GM12878 (cell line): ENCODE data around the gene TESK1. TPM values are rescaled to one million over a fixed set of nuclear protein-coding genes. Genes with fewer than 3 reads are reported as not detected.

Source experiments
- ATAC-seq: fragments of 200-7000 bp; cut with Tn5 transposase; 3 replicates; pipeline ENCODE4 v1.9.1; 2020; ENCODE audit warnings: mild to moderate bottlenecking, moderate library complexity
- BruUV-seq: library from RNA; stranded (reverse); fragments of 400-500 nt; replicated peaks from 2 replicates; lab custom pipeline; 2021; lab: Mats Ljungman, UMichigan
- CTCF ChIA-PET: fragments of 300-600 bp; sonication (Branson Sonifier 250); formaldehyde crosslinking; extraction: SDS; loops from one replicate; lab custom pipeline; 2021; ENCODE audit warnings: inconsistent platforms; lab: Yijun Ruan, JAX
- POLR2A ChIA-PET: fragments of 350-600 bp; formaldehyde crosslinking; extraction: SDS; loops from one replicate; lab custom pipeline; 2021; ENCODE audit warnings: inconsistent platforms; lab: Charles Lee
- RAD21 ChIA-PET: fragments of 300-600 bp; sonication (Branson Sonifier 250); formaldehyde crosslinking; loops from one replicate; lab custom pipeline; 2023; ENCODE audit warnings: antibody characterized with exemption; ENCODE audit not compliant: unreplicated experiment; lab: Charles Lee
- SMC1A ChIA-PET: fragments of 300-600 bp; sonication (Branson Sonifier 250); formaldehyde crosslinking; loops from one replicate; lab custom pipeline; 2023; ENCODE audit not compliant: unreplicated experiment, uncharacterized antibody; lab: Charles Lee
- DNase-seq: peaks from one replicate; pipeline ENCODE4 v3.0.0-alpha.2; 2011; ENCODE audit warnings: low read depth, low spot score
- FAIRE-seq: peaks from 3 replicates; lab custom pipeline; 2011; peaks lifted over from hg19 to GRCh38; lab: Jason Lieb, UNC
- H2AFZ ChIP-seq: 2 replicates; pipeline ENCODE4 v1.6.0; 2011; ENCODE audit warnings: low read depth, low read length, control low read depth; ENCODE audit not compliant: control insufficient read depth
- H3K27ac ChIP-seq: 2 replicates; pipeline ENCODE4 v1.5.1; 2011; ENCODE audit warnings: control low read depth; ENCODE audit not compliant: control insufficient read depth, insufficient read depth
- H3K27me3 ChIP-seq, 2 experiments: replicated peaks in 1 of 2; 2 replicates each; pipeline versions ENCODE4 v1.6.0 to v1.6.1; 2011; ENCODE audit warnings: low read length in 1 of 2; ENCODE audit not compliant: control insufficient read depth in 2 of 2, insufficient read depth in 2 of 2
- H3K36me3 ChIP-seq, 2 experiments: 2 replicates each; pipeline ENCODE4 v1.5.1; 2011; ENCODE audit warnings: low read length in 1 of 2; ENCODE audit not compliant: control insufficient read depth in 2 of 2, insufficient read depth in 2 of 2
- H3K4me1 ChIP-seq: 2 replicates; pipeline ENCODE4 v1.6.1; 2011; ENCODE audit warnings: mild to moderate bottlenecking, low read length, moderate library complexity, mixed read lengths; ENCODE audit not compliant: control insufficient read depth, insufficient read depth
- H3K4me2 ChIP-seq: 2 replicates; pipeline ENCODE4 v1.6.0; 2011; ENCODE audit warnings: control low read depth; ENCODE audit not compliant: control insufficient read depth, insufficient read depth
- H3K4me3 ChIP-seq: fragments of 200-600 bp; sonication (generic); 2 replicates; pipeline ENCODE4 v1.5.1; 2016
- H3K79me2 ChIP-seq: 2 replicates; pipeline ENCODE4 v1.6.0; 2011; ENCODE audit warnings: low read length; ENCODE audit not compliant: control insufficient read depth, insufficient read depth
- H3K9ac ChIP-seq: 2 replicates; pipeline ENCODE4 v1.8.0; 2011; ENCODE audit warnings: low read length, control low read depth, mixed read lengths; ENCODE audit not compliant: control insufficient read depth, insufficient read depth
- H3K9me3 ChIP-seq: replicated peaks from 3 replicates; pipeline ENCODE4 v1.5.1; 2011; ENCODE audit warnings: mild to moderate bottlenecking, low read length; ENCODE audit not compliant: control insufficient read depth, insufficient read depth
- H4K20me1 ChIP-seq: 2 replicates; pipeline ENCODE4 v1.6.0; 2011; ENCODE audit not compliant: control insufficient read depth, insufficient read depth
- ATF7 ChIP-seq: fragments of 450-650 bp; IDR thresholded peaks from 2 replicates; pipeline ENCODE4 v1.6.1; 2016; ENCODE audit warnings: low read depth, mild to moderate bottlenecking
- CEBPB ChIP-seq, 2 experiments: fragments of 150-350 bp in 1 of 2; IDR thresholded peaks; 2 replicates each; pipeline ENCODE4 v1.6.1; 2012 to 2014; ENCODE audit warnings: low read depth in 2 of 2, low read length in 2 of 2, borderline replicate concordance in 1 of 2, inconsistent platforms in 1 of 2
- CREB1 ChIP-seq: IDR thresholded peaks from 2 replicates; pipeline ENCODE4 v1.6.1; 2012; ENCODE audit warnings: low read depth, mild to moderate bottlenecking, inconsistent platforms
- CREM ChIP-seq: IDR thresholded peaks from 2 replicates; pipeline ENCODE4 v1.6.1; 2014; ENCODE audit warnings: antibody characterized with exemption, low read depth
- EED ChIP-seq: sonication (generic); IDR thresholded peaks from 2 replicates; pipeline ENCODE4 v1.6.1; 2016; ENCODE audit warnings: antibody characterized with exemption, low read depth
- ELK1 ChIP-seq: IDR thresholded peaks from 2 replicates; pipeline ENCODE4 v1.6.1; 2012; ENCODE audit warnings: low read depth, low read length, improper control_type of control experiment
- GABPA ChIP-seq: IDR thresholded peaks from 2 replicates; pipeline ENCODE4 v1.6.1; 2014; ENCODE audit warnings: antibody characterized with exemption, low read depth, mild to moderate bottlenecking, inconsistent platforms
- KLF5 ChIP-seq: fragments of 450-650 bp; IDR thresholded peaks from 2 replicates; pipeline ENCODE4 v1.6.1; 2014; ENCODE audit warnings: mild to moderate bottlenecking; ENCODE audit not compliant: partially characterized antibody
- PKNOX1 ChIP-seq: fragments of 450-650 bp; IDR thresholded peaks from 2 replicates; pipeline ENCODE4 v1.6.1; 2016; ENCODE audit warnings: mild to moderate bottlenecking
- RUNX3 ChIP-seq: IDR thresholded peaks from 2 replicates; pipeline ENCODE4 v1.6.1; 2012; ENCODE audit warnings: low read length, inconsistent platforms
- ZBED1 ChIP-seq: IDR thresholded peaks from 2 replicates; pipeline ENCODE4 v1.6.1; 2016; ENCODE audit warnings: borderline replicate concordance
- WGBS: methylation state at CpG from one replicate; pipeline ENCODE4 v1.1.6; 2016; ENCODE audit warnings: low lambda C conversion rate; ENCODE audit not compliant: insufficient replicate concordance, insufficient coverage; ENCODE audit errors: missing lambda C conversion rate; 5-methylcytosine and 5-hydroxymethylcytosine counted together
- in situ Hi-C: fragments of 300-500 bp; cut with MboI; formaldehyde crosslinking; loops from 9 replicates; pipeline ENCODE4 v1.14.3; 2018; ENCODE audit warnings: mixed read lengths
- intact Hi-C: fragments of 100-400 bp; cut with micrococcal nuclease; formaldehyde crosslinking; loops from one replicate; pipeline ENCODE4 v1.14.2; 2022; ENCODE audit not compliant: unreplicated experiment
- polyA plus RNA-seq, 11 experiments: library from polyadenylated mRNA; depleted of rRNA in 4 of 11; unstranded in 6 of 11; stranded (reverse) in 5 of 11; fragments of >200 nt; fragmentation: Nextera tagmentation in 4 of 11; fragmentation: Illumina TruSeq in 1 of 11; extraction: Ambion mirVana in 4 of 11; extraction: Trizol in 1 of 11; gene quantifications; 1 replicate in 1 of 11; 2 replicates in 10 of 11; pipeline versions ENCODE4 v1.2.1 to v1.2.3, GENCODE V29; 2011 to 2016; ENCODE audit warnings: inconsistent platforms in 2 of 11, missing spikeins in 2 of 11, low read depth in 1 of 11
- total RNA-seq, 4 experiments: library from RNA; depleted of rRNA in 3 of 4; stranded (reverse); fragments of >200 nt in 3 of 4; fragmentation: Illumina TruSeq in 1 of 4; extraction: Trizol in 1 of 4; gene quantifications; 2 replicates each; pipeline versions ENCODE4 v1.2.1 to v1.2.3, GENCODE V29; 2013 to 2021

Gene TESK1
- total and polyA plus RNA-seq, 10 of the 15 experiments (the other 5 are each of a cell fraction or from before 2014, with no cell fraction given) = 0.16 to 19.5 (median 7.9) TPM; not detected in 1

DNA sequence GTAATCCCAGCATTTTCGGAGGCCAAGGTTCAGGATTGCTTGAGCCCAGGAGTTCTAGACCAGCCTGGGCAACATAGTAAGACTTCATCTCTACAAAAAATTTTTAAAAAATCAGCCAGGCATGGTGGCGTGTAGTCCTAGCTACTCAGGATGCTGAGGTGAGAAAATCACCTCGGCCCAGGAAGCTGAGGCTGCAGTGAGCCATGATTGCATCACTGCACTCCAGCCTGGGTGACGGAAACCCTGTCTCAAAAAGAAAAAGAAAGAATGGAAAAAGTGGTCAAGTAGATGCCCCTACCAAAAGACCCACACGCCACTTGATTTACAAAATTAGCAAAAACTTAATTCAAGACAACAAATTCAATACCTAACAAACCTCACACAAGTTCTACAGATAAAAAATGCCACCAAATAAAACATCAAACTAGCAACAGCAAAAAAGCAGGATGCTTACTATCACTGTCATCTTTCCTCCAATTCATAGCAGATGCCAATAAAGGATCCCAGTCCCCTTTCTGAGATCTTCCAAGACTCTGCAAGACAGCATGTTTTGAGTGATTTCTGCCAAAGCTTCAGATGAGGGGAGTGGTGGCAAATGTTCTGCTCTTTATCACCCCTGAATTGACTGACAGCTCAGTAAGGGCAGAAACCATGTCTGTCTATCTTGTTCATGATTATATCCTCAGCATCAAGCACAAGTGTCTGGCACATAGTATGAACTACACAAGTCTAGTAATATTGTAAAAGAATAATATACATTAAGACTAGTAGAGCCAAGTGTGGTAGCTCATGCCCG is 34.2 kb upstream of the TESK1 start:
- H3K36me3 ChIP-seq = no peaks in the 10 kb centered on the region
- DNase-seq (peak; percentile 9), ATAC-seq (peak; percentile 68)

More for the DNA sequence above, 34.2 kb upstream of the TESK1 start:
- no peaks in the 10 kb centered on the region for H3K9me3 ChIP-seq
- peak in 1 of 2 experiments; percentile 53; a peak in 1 of 4 replicates for TF ChIP-seq CEBPB (IDR thresholded peaks at IDR 0.05; ENCODE audit: borderline replicate concordance in 1 of 2, low read depth in 2 of 2, low read length in 2 of 2)
- 0 out of 2 replicates have a peak, but pooled peaks have one; percentile 10 for TF ChIP-seq GABPA
- TF ChIP-seq KLF5 = no peak
- TF ChIP-seq CREM = peak; percentile 32; the same call in 1 of the 2 replicates
- peak; percentile 48; the same call in 1 of the 2 replicates for TF ChIP-seq EED
- TF ChIP-seq ELK1 = no peak
- peak; percentile 55; the same call in 1 of the 2 replicates for TF ChIP-seq PKNOX1
- no peak for TF ChIP-seq ZBED1
- TF ChIP-seq CREB1 = peak; percentile 57
- TF ChIP-seq ATF7 = no peak
- TF ChIP-seq RUNX3 = peak; percentile 60; the same call in 1 of the 2 replicates
- TF ChIP-seq, all 136 proteins: peak for 7
- peak overlapping the region; percentile 94; the same call in 1 of the 2 replicates for H3K4me2 ChIP-seq
- no peaks in the 10 kb centered on the region for H4K20me1 ChIP-seq
- ChIA-PET RAD21 (interaction anchor here (0.7 kb wide), 1 partner anchor 1270 kb away, joined by 6 read pairs; no protein-coding TSS in a partner anchor), CTCF (interaction anchor here (1.0 to 1.3 kb wide), 2 partner anchors 29 to 311 kb away, joined by 3 to 4 read pairs; no protein-coding TSS in a partner anchor), POLR2A (interaction anchor here (0.6 kb wide), 1 partner anchor 76 kb away, joined by 3 read pairs; no protein-coding TSS in a partner anchor), SMC1A (interaction anchor here (0.6 to 0.7 kb wide), 2 partner anchors 19 to 46 kb away, joined by 3 read pairs; no protein-coding TSS in a partner anchor)
- no peak overlapping the region for H3K9ac ChIP-seq
- H3K4me1 ChIP-seq = peaks cover 24% of the 10 kb centered on the region
- no peak for FAIRE-seq
- no peaks in the 10 kb centered on the region for H3K27me3 ChIP-seq
- in situ Hi-C loops (no loop called here), intact Hi-C loops (no loop called here)
- BruUV-seq = no TSS peak
- peak overlapping the region; percentile 20 for H2AFZ ChIP-seq
- H3K27ac ChIP-seq = peak overlapping the region; percentile 69
- no peaks in the 10 kb centered on the region for H3K79me2 ChIP-seq
- WGBS = 45% methylated on average over 6 of the region's 6 CpGs
- H3K4me3 ChIP-seq = no peak overlapping the region
